HG03469 (cell line): Measurements from ENCODE around the gene PPIL6.
"Not testable (repeated sequence)": the region's sequence is repeated elsewhere in the genome, so short reads cannot be mapped to it uniquely, and the experiment has no call there.

ENCODE experiments used
- ATAC-seq: cut with Tn5 transposase; IDR thresholded peaks from one replicate; pipeline ENCODE4 v1.9.1; 2021; ENCODE audit warnings: mild to moderate bottlenecking, moderate library complexity, moderate number of reproducible peaks; ENCODE audit not compliant: unreplicated experiment

Gene PPIL6

DNA sequence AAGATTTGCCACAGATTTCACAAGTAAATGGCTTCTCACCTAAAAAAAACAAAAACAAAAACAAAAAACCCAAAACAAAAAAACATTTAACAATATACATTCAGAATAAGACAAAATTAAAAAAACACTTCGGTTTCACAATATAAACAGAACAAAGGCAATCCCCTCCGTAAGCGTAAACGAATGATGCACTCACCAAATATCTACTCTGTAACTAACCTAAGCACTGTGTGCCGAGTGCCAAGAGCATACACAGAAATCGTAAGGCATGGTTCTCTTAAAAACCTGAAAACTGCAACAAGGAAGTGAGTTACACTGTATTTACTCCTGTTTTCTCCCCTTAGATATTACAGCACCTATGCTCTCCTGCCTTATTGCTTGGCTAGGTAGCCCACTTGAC, 27.3 kb upstream of the PPIL6 start:
- no peak for ATAC-seq

DNA sequence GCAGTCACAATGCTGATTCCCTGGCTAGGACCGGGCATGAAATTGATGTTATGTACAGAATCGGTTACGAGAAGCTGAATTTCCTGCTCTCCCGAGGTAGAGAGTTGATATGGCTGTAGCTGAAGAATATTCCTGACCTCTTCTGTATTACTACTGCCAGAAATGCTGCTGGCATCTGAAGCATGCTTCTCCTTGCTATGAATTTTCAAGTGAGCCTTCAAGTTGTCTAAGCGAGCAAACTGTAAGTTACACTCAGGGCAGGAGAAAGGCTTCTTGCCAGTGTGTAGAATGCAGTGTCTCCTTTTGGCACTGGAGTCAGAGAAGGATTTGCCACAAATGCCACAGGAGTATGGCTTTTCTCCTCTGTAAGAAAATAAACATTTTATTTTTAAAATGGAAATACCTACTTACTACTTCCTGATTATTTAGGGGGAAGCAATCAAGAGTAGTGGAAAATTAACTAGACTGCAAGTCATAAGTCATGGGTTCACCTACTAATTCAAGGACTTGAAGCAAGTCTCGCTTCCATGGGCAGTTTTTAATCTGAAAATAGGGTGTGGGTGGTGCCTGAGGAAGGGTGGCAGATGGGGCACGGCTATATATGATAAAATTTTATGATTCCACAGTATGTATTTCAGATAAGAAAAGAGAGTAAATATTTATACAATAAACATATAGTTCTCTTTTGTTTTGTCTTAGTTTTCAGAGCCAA, 25.9 kb upstream of the PPIL6 start:
- ATAC-seq, result no peak

GRCh38 chr6:109465772-109466171, 25.3 kb upstream of the PPIL6 start:
- ATAC-seq, result no peak

DNA sequence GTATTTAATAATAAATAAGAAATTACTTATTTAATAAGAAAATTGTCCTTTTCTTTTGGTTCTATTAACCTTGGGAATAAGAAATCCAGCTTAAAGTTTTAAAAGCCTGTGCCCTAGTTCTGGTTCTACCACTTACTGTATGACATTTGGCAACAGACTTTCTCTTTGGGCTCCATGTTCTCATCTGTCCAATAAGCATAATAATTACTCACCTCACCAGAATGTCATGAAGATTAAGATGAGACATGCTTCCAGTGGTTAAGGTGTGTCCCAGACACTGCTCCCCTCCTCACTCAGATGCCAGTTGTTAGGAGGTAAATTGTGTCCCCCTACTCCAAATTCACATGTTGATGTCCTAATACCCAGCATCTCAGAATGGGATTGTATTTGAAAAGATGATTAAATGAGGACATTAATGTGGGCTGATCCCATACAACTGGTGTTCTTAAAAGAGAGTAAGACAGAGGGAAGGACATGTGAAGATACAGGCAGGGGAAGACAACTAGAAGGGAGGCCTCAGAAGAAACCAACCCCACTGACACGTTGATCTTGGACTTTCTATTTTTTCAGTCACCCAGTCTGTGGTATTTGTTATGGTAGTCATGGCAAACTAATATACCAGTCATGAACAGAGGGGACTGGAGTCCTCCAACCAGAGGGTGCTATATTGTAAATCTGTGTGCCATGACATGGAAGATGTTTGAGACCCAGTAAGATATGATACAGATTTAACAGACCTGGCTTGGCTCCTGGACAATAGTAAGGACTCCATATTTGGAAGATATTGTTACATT, 21.5 kb upstream of the PPIL6 start:
- ATAC-seq, result no peak

- not testable (repeated sequence) for ATAC-seq
Measured at GRCh38 chr6:109461205-109461604, 20.8 kb upstream of the PPIL6 start.

- no peak for ATAC-seq
Measured at GRCh38 chr6:109460161-109460829, 19.9 kb upstream of the PPIL6 start.

DNA sequence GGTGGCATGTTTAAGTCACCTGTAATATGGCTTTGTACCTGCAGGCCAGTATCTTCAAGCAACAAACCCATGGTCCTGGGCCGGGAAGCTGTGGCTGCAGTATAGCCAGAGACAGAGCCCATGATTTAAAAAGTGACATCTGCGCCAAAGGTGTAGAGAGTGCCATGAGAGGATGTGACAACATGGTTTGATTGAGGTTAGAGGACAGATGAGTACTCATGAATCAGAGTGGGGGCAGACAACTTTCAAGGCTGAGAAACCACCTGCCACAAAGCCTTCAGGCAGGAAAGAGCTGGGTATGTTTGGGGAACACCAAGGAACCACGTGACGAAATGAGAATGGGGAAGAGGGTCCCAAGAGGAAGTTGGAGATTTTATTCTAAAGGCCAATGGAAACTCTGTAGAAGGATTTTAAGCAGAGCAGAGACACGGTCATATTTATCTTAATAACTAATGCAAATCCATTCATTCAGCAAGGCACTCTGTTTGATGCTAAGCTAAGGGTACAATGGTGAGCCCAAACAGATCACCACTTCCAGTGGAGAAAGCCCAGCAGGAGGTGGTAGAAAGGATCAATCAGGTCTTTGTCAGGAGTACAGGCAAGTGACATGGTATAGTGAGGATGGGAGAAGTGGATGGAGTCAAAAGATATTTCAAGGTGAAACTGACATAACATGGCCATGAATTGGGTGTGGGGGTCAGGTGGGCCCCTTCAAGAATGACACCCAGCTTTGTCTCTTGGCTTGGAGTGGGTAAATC, 18.5 kb upstream of the PPIL6 start:
- ATAC-seq, result no peak

DNA sequence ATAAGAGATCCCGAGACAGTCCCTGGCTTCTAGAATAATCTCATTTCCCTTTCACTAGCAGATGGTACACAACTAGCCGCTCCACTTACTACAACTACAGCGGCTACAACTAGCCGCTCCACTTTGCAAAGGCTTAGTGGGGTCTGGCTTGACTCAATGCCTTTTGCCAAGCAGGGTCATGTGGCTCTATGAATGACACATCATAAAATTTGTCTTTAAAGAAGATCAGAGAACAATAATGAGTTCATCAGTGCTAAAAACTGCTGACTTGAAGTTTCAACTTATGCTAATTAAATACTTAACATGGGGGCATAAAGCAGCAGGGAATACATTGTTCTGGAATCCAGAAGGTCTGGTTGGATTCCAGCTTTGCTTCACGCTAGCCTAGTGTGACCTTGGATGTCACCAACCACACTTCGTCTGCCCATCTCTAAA, 17.2 kb upstream of the PPIL6 start:
- ATAC-seq, result no peak

- no peak for ATAC-seq
Measured at GRCh38 chr6:109456710-109457561, 16.5 kb upstream of the PPIL6 start.

GRCh38 chr6:109456111-109456583, 15.7 kb upstream of the PPIL6 start:
- ATAC-seq, result no peak

DNA sequence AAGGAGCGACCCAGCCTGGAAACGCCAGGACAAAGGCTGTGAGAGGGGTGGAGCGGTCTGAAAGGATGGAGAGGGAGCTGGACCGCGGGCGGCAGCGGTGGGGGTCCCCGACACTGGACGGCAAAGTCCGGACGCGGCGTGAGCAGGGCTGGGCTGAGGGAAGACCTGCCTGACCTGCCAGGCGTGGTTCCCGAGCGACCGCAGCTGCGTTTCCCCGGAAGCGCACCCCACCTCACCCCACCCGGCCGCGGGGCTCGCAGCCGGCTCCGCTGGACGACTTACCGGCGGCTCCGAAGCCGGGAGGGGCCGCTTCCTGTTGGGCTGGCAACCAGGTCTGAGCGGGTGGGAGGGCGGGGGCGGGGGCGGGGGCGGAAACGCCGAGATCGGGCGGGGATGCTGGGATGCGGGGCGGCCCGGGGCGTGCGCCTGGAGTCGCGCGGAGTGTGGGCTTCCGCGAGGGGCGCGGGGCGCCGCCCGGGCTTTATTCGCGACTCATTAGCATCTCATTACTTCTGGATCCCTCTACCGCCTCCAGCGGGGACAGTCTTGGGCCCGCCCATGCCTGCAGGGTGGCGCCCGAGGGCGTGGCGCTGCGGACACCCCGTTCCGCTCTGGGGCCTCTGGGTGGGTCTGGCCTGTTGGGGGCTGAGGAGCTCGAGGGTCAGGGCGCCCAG, 15.1 kb upstream of the PPIL6 start, which contains the start of gene MICAL1:
Gene MICAL1 (minus strand): TSS at position 336 of the 674 bp plus-strand sequence. CDS start 1,576 bp downstream, outside the sequence.
- peak; percentile 38 for ATAC-seq

- ATAC-seq, result peak; percentile 20
Measured at GRCh38 chr6:109454496-109455436, 14.3 kb upstream of the PPIL6 start.

GRCh38 chr6:109453594-109454495, 13.4 kb upstream of the PPIL6 start:
- no peak for ATAC-seq

DNA sequence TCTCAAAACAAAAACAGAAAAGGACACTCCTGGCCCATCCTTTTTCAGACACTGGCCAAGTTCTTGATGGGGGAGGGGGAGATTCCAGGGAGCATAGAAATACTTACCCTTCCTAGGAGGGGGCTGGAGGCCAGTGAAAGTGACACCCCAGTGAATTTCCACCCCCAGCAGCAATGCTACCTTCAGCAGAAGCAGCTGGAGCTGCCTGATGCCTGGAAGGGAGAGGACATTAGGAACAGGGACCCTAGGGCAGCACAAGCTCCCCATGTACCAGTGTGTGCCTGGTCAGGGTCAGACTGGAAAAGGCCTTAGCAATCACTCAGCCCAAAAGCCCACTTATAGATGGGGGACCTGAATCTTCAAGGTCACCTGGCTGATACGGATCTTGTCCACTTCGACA, 12.7 kb upstream of the PPIL6 start:
- no peak for ATAC-seq

GRCh38 chr6:109452181-109452580, 11.8 kb upstream of the PPIL6 start:
- ATAC-seq, result no peak

- no peak for ATAC-seq
Measured at GRCh38 chr6:109451376-109451775, 10.9 kb upstream of the PPIL6 start.

DNA sequence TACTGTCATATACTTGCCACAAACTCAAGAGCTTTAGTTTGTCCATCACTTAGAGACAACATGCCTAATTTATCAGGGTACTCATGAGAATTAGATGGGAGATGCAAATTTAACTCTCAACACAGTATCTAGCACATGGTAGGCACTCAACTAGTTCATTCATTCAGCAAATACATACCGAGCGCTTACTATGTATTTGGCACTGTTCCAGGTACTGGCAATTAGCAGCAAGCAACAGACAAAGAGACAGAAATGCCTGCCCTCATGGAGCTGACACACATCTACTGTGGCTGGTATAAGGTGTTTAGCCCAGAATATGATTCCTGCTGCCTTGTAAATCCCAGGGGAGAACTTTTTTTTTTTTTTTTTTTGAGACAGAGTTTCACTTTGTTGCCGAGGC, 10.4 kb upstream of the PPIL6 start:
- ATAC-seq, result no peak
